Brain microvascular endothelial cell (primary cell): Measurements from ENCODE around the gene HES5.

Source experiments
- DNase-seq: peaks from one replicate; pipeline ENCODE4 v3.0.0-alpha.2; 2020
- H3K27ac ChIP-seq: fragments of 250-450 bp; sonication (Bioruptor Pico); 2 replicates; pipeline ENCODE4 v1.5.1; 2020; ENCODE audit warnings: mild to moderate bottlenecking, moderate library complexity
- H3K27me3 ChIP-seq: fragments of 250-450 bp; sonication (Bioruptor Pico); replicated peaks from 2 replicates; pipeline ENCODE4 v1.5.1; 2020; ENCODE audit warnings: mild to moderate bottlenecking
- H3K36me3 ChIP-seq: fragments of 250-450 bp; sonication (Bioruptor Pico); replicated peaks from 2 replicates; pipeline ENCODE4 v1.5.1; 2020; ENCODE audit warnings: mild to moderate bottlenecking
- H3K4me3 ChIP-seq: 2 replicates; pipeline ENCODE4 v1.5.1; 2011; ENCODE audit warnings: low read depth, mild to moderate bottlenecking, control low read depth, low read length, moderate library complexity
- in situ Hi-C: cut with HindIII; loops from 2 replicates; pipeline ENCODE4 v1.10.0; 2017; ENCODE audit warnings: low sequenced_read_pairs, low pct_ligation_motif_present
- TF ChIP-seq, protein P1 (sequence below): IDR thresholded peaks from 2 replicates; pipeline ENCODE4 v1.5.1; 2011; ENCODE audit warnings: low read depth, mild to moderate bottlenecking, moderate library complexity, low read length, control low read depth, inconsistent platforms; ENCODE audit errors: missing control alignments

The HES5 gene

DNA sequence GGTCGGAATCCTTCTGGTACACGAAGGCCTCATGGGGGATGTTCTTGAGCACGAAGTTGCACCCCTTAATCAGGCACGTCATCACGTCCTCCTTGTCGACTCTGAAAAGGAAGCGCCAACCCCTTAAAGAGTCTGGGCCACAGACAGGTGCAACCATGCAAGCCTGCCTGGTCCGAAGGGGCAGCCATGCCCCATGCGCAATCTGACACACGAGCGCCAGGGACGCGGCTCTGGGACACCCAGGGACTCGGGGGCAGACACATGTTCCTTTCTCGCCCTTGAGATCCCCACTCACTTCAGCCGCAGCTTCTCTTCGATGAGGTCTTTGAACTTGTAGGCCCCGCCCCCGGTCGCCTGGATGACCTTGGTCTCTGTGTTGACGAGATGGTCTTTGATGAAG, 9.3 kb downstream of the HES5 start:
- TF ChIP-seq, protein P1, sequence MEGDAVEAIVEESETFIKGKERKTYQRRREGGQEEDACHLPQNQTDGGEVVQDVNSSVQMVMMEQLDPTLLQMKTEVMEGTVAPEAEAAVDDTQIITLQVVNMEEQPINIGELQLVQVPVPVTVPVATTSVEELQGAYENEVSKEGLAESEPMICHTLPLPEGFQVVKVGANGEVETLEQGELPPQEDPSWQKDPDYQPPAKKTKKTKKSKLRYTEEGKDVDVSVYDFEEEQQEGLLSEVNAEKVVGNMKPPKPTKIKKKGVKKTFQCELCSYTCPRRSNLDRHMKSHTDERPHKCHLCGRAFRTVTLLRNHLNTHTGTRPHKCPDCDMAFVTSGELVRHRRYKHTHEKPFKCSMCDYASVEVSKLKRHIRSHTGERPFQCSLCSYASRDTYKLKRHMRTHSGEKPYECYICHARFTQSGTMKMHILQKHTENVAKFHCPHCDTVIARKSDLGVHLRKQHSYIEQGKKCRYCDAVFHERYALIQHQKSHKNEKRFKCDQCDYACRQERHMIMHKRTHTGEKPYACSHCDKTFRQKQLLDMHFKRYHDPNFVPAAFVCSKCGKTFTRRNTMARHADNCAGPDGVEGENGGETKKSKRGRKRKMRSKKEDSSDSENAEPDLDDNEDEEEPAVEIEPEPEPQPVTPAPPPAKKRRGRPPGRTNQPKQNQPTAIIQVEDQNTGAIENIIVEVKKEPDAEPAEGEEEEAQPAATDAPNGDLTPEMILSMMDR, result no peak
- H3K4me3 ChIP-seq, result no peak overlapping the region
- no peak for DNase-seq
- H3K36me3 ChIP-seq, result peaks cover 44% of the 10 kb centered on the region
- H3K27ac ChIP-seq, result no peak overlapping the region
- H3K27me3 ChIP-seq, result no peaks in the 10 kb centered on the region
- in situ Hi-C loops, result loop anchor here (25.0 kb wide), 1 partner anchor 109 kb away; the partner anchor contains the start of gene PEX10

DNA sequence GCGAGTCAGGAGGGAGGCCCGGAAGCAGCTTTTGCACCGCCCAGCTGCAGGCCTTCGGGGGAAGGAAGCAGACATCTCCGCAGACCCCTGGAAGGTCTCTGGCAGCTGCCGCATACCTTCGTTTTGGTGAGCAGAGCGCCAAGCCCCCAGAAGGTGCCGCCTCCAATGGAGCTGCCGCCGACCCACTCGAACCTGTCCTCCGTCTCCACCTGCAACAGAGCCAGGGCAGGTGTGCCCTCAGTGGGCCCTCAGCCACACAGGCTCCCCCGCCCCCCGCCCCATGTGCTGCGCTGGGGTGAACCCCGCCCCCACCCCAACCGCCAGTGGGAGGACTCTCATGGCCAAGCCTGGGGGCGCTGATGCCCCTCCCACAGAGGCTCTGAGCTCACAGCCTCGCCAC, 9.9 kb downstream of the HES5 start:
- H3K4me3 ChIP-seq, result no peak overlapping the region
- H3K27ac ChIP-seq, result no peak overlapping the region
- in situ Hi-C loops, result loop anchor here (25.0 kb wide), 1 partner anchor 108 kb away; the partner anchor contains the start of gene PEX10
- H3K36me3 ChIP-seq, result peaks cover 50% of the 10 kb centered on the region
- TF ChIP-seq, protein P1, result no peak
- H3K27me3 ChIP-seq, result no peaks in the 10 kb centered on the region
- DNase-seq, result no peak

DNA sequence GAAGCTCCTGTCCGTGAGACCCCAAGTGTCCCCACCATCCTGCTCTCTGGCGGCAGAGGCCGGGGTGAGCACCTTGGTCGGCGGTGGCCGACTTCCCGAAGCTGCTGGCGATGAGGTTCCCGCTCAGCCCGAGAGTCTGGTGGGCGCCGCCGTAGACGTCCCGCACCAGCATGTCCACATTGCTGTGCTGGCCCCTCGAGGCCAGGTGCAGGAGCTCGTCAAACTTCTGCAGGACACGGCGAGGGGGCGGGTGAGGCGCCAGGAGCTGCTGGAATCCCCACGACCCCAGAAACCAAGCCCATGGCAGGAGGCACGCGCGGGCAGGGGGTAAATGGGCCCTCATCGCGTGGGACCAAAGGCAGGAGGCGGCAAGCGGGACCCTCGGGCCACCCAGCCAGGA, 10.3 kb downstream of the HES5 start:
- H3K4me3 ChIP-seq, result no peak overlapping the region
- no peak for DNase-seq
- peaks cover 55% of the 10 kb centered on the region for H3K36me3 ChIP-seq
- TF ChIP-seq, protein P1, result no peak
- H3K27ac ChIP-seq, result no peak overlapping the region
- no peaks in the 10 kb centered on the region for H3K27me3 ChIP-seq
- in situ Hi-C loops, result loop anchor here (25.0 kb wide), 1 partner anchor 107 kb away; the partner anchor contains the start of gene PEX10

DNA sequence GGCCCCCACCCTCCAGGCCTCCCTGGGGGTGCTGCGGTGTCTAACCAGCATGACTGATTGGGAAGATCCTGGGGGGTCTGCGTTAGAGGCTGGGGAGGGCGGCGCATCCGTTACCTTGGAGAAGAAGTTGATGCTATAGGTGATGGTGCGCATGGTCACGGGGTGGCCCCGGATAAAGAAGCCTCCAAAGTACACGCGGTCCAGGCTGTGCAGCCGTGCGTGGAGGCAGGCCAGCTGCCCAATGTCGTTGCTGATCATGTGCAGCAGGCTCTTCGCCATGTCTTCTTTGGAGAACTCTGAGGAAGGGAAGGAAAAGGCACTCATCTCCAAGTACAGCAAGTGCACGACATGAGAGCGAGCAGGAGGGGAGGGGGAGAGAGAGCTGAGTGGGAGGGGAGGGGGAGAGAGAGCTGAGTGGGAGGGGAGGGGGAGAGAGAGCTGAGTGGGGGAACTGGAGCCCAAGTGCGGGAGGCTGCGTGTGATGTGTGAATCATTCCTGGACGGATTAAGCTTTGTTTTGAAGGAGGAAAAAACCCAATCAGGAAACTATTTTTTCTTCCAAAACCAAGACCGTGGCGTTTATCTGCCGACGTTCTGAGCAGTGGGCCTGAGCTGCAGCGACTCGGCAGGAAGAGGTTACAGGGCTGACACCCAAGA, 10.9 kb downstream of the HES5 start:
- H3K27ac ChIP-seq, result no peak overlapping the region
- in situ Hi-C loops, result loop anchor here (25.0 kb wide), 1 partner anchor 107 kb away; the partner anchor contains the start of gene PEX10
- H3K36me3 ChIP-seq, result peaks cover 57% of the 10 kb centered on the region
- H3K4me3 ChIP-seq, result no peak overlapping the region
- no peak for DNase-seq
- TF ChIP-seq, protein P1, result no peak
- no peaks in the 10 kb centered on the region for H3K27me3 ChIP-seq

DNA sequence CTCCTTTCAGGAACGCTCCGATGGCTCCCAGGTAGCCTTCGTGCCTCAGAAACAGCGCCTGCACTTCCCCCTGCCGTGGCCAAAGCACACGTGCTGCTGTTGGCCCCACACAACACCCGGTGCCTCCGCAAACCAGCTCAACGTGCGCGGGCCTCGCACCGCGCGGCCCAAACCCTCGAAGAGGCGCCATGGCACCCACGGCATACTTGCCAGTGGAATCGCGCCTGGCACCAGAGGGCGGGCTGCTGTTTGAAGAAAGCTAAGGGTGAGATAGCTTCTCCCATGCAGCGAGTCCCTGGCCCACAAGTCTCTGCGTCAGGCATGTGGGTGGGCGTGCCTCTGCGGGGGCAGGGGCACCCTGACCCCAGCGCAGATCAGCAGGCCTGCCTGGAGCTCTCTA, 11.5 kb downstream of the HES5 start:
- TF ChIP-seq, protein P1, result no peak
- Histone ChIP-seq H3K4me3 (no peak overlapping the region), H3K36me3 (peaks cover 63% of the 10 kb centered on the region), H3K27ac (no peak overlapping the region), H3K27me3 (no peaks in the 10 kb centered on the region)
- no peak for DNase-seq
- in situ Hi-C loops, result loop anchor here (25.0 kb wide), 1 partner anchor 106 kb away; the partner anchor contains the start of gene PEX10
